Umbilical cord (tissue), 2 donors: ENCODE data around the gene ZBED4. TPM values are rescaled to one million over a fixed set of nuclear protein-coding genes. Genes with fewer than 3 reads are reported as not detected.
A peak's percentile ranks its signal among the peaks of the same experiment; 100 is the strongest.
"Not testable (repeated sequence)": the region's sequence is repeated elsewhere in the genome, so short reads cannot be mapped to it uniquely, and the experiment has no call there.

ENCODE experiments used
- DNase-seq: peaks from one replicate; pipeline ENCODE4 v3.0.0-alpha.2; 2015; ENCODE audit warnings: low spot score
- total RNA-seq: library from RNA; depleted of rRNA; stranded (reverse); fragments of >200 nt; gene quantifications from one replicate; pipeline ENCODE4 v1.2.3, GENCODE V29; 2014; ENCODE audit warnings: low replicate concordance; ENCODE audit not compliant: insufficient read depth

Gene ZBED4, protein sequence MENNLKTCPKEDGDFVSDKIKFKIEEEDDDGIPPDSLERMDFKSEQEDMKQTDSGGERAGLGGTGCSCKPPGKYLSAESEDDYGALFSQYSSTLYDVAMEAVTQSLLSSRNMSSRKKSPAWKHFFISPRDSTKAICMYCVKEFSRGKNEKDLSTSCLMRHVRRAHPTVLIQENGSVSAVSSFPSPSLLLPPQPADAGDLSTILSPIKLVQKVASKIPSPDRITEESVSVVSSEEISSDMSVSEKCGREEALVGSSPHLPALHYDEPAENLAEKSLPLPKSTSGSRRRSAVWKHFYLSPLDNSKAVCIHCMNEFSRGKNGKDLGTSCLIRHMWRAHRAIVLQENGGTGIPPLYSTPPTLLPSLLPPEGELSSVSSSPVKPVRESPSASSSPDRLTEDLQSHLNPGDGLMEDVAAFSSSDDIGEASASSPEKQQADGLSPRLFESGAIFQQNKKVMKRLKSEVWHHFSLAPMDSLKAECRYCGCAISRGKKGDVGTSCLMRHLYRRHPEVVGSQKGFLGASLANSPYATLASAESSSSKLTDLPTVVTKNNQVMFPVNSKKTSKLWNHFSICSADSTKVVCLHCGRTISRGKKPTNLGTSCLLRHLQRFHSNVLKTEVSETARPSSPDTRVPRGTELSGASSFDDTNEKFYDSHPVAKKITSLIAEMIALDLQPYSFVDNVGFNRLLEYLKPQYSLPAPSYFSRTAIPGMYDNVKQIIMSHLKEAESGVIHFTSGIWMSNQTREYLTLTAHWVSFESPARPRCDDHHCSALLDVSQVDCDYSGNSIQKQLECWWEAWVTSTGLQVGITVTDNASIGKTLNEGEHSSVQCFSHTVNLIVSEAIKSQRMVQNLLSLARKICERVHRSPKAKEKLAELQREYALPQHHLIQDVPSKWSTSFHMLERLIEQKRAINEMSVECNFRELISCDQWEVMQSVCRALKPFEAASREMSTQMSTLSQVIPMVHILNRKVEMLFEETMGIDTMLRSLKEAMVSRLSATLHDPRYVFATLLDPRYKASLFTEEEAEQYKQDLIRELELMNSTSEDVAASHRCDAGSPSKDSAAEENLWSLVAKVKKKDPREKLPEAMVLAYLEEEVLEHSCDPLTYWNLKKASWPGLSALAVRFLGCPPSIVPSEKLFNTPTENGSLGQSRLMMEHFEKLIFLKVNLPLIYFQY
- total RNA-seq: 10.8 TPM

- DNase-seq: peak; percentile 98
Measured at GRCh38 chr22:49852898-49853894, at the start of gene ZBED4. ZBED4 (plus strand) TSS chr22:49853844; CDS start chr22:49883663, 29,819 bp downstream.

DNA sequence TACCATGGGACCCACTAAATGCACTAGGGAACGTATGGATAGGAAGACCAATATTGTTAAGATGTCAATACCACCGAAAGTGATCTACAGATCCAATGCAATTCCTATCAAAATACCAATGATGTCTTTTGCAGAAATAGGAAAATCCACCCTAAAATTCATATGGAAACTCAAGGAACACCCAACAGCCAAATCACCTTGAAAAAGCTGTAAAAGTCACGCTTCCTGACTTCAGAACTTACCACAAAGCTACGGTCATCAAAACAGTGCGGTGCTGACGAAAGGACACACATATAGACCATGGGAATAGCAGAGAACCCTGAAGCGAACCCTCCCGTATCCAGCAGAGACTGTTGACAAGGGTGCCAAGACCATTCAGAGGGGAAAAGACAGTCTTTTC is 46.5 kb upstream of the ZBED4 start:
- DNase-seq: no peak

GRCh38 chr22:49807780-49808708 is 45.6 kb upstream of the ZBED4 start:
- DNase-seq: peak; percentile 74

- DNase-seq: no peak
Measured at GRCh38 chr22:49810363-49811019, 43.2 kb upstream of the ZBED4 start.

DNA sequence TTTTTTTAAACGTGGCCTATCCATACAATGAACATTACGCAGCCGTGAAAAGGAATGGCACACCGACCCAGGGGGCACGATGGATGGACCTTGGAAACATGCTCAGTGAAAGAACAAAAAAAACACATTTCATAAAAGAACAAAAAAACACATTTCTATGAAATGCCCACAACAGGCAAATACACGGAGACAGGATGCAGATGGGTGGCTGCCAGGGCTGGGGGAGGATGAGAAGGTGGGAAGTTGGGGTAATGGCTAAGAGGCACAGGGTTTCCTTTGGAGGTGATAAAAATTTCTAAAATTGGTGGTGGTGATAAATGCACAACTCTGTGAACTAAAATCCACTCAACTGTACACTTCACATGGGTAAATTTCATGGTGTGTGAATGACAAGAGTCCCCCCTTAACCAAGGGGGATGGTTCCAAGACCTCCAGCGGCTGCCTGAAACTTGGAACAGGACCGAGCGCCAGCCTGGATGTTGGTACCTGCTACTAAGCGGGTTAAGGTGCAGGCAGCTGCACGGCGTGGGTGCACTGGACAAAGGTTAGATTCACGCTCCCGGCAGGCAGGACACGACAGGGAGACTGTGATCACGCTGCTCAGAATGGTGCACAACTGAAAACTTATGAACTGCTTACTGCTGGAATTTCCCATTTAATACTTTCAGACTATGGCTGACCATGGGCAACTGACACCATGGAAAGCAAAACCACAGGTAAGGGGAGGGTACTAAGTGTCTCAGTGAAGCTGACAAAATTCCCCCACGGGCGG is 42.4 kb upstream of the ZBED4 start:
- DNase-seq: no peak

GRCh38 chr22:49812838-49813237 is 40.8 kb upstream of the ZBED4 start:
- no peak for DNase-seq

DNA sequence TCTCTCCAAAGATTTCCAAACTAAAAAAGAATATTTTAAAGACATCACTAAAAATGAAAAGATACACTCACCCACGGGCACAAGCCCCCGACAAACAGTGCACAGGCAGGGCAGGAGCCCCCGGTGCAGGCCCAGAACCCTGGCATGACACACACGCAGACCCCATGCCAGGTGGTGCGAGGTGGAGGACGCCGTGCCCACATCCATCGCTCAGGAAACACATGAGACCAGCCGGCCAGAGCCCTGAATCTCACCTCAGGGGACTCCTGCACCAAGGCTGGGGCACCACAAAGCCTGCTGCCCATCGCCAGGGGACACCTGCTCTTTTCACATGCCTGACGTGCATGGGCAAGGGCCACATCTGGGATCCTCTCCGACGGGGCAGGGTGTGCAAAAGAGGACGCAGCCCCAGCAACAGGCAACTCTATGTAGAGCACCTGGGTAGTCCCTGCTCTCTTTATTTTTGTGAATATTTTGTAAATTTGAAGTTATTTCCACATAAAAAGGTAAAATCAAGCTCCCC is 39.4 kb upstream of the ZBED4 start:
- DNase-seq: no peak

DNA sequence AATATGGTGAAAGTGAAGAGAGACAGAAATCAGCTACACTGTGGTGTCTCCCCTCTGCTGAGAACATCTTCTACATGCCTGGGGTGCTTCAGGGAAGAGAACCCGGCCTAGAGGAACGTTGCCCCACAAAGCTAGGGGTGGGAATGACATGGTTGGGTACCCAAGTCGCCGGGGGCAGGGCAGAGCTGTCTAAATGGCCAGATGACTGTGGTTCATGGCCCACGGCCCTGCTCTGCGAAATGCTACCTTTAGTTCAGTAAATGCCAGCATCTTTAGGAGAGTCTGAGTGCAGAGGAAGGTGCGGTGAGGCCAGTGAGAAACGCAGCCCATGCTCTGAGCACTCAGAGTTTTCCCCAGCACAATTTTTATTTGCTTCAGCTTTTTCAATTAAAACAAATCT is 38.8 kb upstream of the ZBED4 start:
- DNase-seq: no peak

- DNase-seq: no peak
Measured at GRCh38 chr22:49815641-49816091, 38.0 kb upstream of the ZBED4 start.

DNA sequence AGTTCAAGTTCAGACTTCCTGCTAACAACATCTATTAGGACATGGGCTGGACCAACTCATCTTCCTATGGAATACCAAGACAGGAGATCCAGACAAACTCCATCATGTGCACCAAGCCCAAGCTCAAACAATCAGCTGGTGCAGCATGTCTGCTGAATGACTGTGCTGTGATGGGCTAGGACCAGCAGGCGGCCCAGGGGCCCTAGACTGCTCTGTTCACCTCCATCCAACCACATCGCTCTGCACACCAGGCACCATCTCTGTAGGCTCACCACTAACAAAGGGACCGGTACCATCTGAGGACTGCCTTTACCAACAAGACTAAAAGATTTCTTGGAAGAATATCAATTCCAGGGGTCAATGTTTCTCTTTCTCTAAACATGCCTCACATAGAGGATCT is 36.3 kb upstream of the ZBED4 start:
- DNase-seq: no peak

GRCh38 chr22:49820984-49821383 is 32.7 kb upstream of the ZBED4 start:
- DNase-seq: no peak

DNA sequence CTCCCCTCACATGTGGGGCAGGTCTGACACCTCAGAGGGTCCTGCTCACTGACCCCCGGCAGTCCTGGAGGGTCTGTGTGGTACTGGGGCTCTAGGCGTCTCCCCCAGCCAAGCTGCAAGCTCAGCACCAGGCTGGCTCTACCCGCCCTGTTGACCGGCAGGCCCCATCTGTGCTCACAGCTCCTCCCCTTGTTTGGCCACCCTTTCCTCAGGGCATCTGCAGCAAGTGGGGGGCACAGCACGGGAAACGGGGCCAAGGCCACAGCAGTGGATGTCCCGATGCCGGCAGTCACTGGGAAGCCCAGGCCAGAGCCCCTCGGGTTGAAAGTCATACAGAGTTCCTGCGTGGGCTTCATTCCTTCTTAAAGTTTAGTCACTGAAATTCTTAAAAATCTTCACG is 31.9 kb upstream of the ZBED4 start:
- DNase-seq: not testable (repeated sequence)

DNA sequence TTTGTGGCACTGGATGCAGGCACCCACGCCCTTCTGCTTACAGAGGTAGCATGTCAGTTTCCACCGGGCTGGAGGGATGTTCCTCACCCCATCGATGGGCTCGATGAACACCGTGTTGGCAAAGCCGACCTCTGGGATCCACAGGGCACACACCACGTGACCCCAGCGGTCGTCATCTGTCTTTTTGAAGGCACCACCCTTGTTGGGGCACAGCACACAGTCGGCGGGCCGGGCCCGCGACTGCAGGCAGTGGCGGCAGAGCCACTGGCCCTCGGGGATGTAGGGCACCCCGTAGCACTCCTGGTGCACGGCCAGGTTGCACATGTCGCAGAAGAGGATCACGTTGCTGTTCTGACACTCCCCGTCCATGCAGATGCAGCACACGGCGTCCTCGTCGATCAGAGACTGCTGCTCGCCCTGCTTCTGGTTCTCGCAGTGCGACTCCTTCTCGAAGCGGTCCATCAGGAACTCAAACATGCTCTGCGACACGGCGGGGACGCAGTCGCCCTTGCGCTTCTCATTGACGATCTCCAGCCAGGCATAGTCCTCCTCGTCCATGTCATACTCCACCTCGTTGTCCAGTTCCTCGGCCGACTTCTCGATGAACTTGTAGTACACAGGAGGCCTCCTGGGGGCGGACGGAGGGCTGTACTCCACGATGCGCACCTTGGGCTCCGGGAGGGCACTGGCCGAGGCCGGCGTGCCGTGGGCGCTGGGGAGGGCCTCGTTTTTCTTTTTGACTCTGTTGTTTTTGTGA is 30.2 kb upstream of the ZBED4 start:
- DNase-seq: no peak

DNA sequence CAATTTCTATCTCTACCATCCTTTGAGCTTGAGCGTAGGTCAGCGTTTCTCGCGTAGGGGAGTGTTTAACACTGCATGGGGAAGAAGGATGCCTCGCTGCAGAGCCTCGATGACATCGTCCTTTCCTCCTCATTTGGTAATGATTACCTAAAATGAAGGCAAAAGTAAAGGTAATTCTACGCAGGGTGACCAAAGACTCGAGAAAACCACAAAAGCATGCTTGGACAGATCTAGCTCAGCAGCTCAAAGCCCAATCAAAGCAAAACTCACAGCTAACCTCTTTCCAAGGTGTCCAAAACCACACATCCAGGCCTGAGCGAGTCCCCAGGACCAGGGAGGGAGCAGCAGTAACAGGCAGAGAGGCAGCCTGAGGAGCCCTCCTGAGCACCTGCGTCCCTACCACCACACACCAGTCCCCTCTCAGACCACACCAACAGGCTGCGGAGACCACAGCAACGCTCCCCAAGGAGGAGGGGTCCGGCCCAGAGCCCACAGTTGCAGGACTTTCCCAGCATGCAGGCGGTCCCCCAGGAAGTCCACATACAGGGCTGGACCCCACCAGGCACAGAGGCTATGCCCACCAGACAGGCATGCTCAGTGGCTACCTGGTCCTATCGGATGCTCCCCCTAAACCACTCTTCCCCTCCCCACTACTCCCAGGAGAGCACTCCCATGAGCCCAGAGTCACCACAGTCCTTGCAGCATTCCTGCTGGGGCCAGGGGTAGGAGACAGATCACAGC is 29.3 kb upstream of the ZBED4 start:
- no peak for DNase-seq

GRCh38 chr22:49824936-49825335 is 28.7 kb upstream of the ZBED4 start:
- DNase-seq: no peak

GRCh38 chr22:49825436-49825835 is 28.2 kb upstream of the ZBED4 start:
- DNase-seq: no peak
